HPDE6-E6E7 (cell line): ENCODE results near the gene GLI2.

Source experiments
- DNase-seq: peaks from one replicate; pipeline ENCODE4 v3.0.0; 2011; ENCODE audit warnings: missing footprints; ENCODE audit errors: extremely low spot score

Gene GLI2

GRCh38 chr2:120712180-120712681, 23.4 kb upstream of the GLI2 start:
- no peak for DNase-seq

- no peak for DNase-seq
These were observed 20.3 kb upstream of the GLI2 start for GRCh38 chr2:120715353-120715752.

GRCh38 chr2:120715941-120716340, 19.7 kb upstream of the GLI2 start:
- no peak for DNase-seq

GRCh38 chr2:120716641-120717585, 18.8 kb upstream of the GLI2 start:
- DNase-seq, result no peak

- no peak for DNase-seq
These were observed 16.2 kb upstream of the GLI2 start for GRCh38 chr2:120719491-120719890.

GRCh38 chr2:120720231-120720630, 15.4 kb upstream of the GLI2 start:
- no peak for DNase-seq

- DNase-seq, result no peak
These were observed 14.8 kb upstream of the GLI2 start for GRCh38 chr2:120720746-120721375.

GRCh38 chr2:120722246-120722567, 13.5 kb upstream of the GLI2 start:
- DNase-seq, result no peak

- DNase-seq, result no peak
These were observed 12.9 kb upstream of the GLI2 start for GRCh38 chr2:120722568-120723421.

- no peak for DNase-seq
These were observed 9.4 kb upstream of the GLI2 start for GRCh38 chr2:120726245-120726644.

GRCh38 chr2:120729406-120730399, 6.0 kb upstream of the GLI2 start:
- peak; percentile 50 for DNase-seq

GRCh38 chr2:120731175-120731574, 4.5 kb upstream of the GLI2 start:
- DNase-seq, result no peak

- DNase-seq, result no peak
These were observed 3.0 kb upstream of the GLI2 start for GRCh38 chr2:120732506-120733237.

- DNase-seq, result no peak
These were observed 2.3 kb upstream of the GLI2 start for GRCh38 chr2:120733238-120733932.

- no peak for DNase-seq
These were observed 577 bp upstream of the GLI2 start for GRCh38 chr2:120734930-120735651.

- no peak for DNase-seq
These were observed 545 bp downstream of the GLI2 start for GRCh38 chr2:120736202-120736623.

GRCh38 chr2:120736624-120737339, 1.1 kb downstream of the GLI2 start:
- DNase-seq, result no peak
